Measurements from ENCODE around the gene KRTAP5-11.
"Not testable (repeated sequence)": the region's sequence is repeated elsewhere in the genome, so short reads cannot be mapped to it uniquely, and the experiment has no call there.

KRTAP5-11 gene

GRCh38 chr11:71537537-71537936 is 45.1 kb downstream of the KRTAP5-11 start:
- Histone ChIP-seq H3K9ac (ENCODE audit: low read length) (no peak overlapping the region), H3K4me1 (ENCODE audit: control insufficient read depth, low read depth, low read length) (no peaks in the 10 kb centered on the region), H3K4me3 (ENCODE audit: low read length) (no peak overlapping the region), H3K27ac (ENCODE audit: low read length) (no peak overlapping the region), H3K36me3 (ENCODE audit: control insufficient read depth, low read depth, low read length) (no peaks in the 10 kb centered on the region), H3K9me3 (ENCODE audit: control insufficient read depth, low read depth, low read length) (no peaks in the 10 kb centered on the region), H3K27me3 (ENCODE audit: control insufficient read depth, insufficient read depth, low read length) (no peaks in the 10 kb centered on the region)

GRCh38 chr11:71535825-71536224 is 46.9 kb downstream of the KRTAP5-11 start:
- Histone ChIP-seq H3K36me3 (ENCODE audit: control insufficient read depth, low read depth, low read length) (no peaks in the 10 kb centered on the region), H3K4me1 (ENCODE audit: control insufficient read depth, low read depth, low read length) (no peaks in the 10 kb centered on the region), H3K9ac (ENCODE audit: low read length) (no peak overlapping the region), H3K9me3 (ENCODE audit: control insufficient read depth, low read depth, low read length) (no peaks in the 10 kb centered on the region), H3K27me3 (ENCODE audit: control insufficient read depth, insufficient read depth, low read length) (no peaks in the 10 kb centered on the region), H3K4me3 (ENCODE audit: low read length) (no peak overlapping the region), H3K27ac (ENCODE audit: low read length) (no peak overlapping the region)

- H3K27me3 ChIP-seq (ENCODE audit: control insufficient read depth, insufficient read depth, low read length); H3K9me3 ChIP-seq (ENCODE audit: control insufficient read depth, low read depth, low read length); H3K36me3 ChIP-seq (ENCODE audit: control insufficient read depth, low read depth, low read length); H3K4me1 ChIP-seq (ENCODE audit: control insufficient read depth, low read depth, low read length); H3K27ac ChIP-seq (ENCODE audit: low read length); H3K9ac ChIP-seq (ENCODE audit: low read length); H3K4me3 ChIP-seq (ENCODE audit: low read length): not testable (repeated sequence)
These were observed 47.7 kb downstream of the KRTAP5-11 start for GRCh38 chr11:71534711-71535608.

GRCh38 chr11:71532036-71532610 is 50.6 kb downstream of the KRTAP5-11 start:
- H3K27me3 ChIP-seq (ENCODE audit: control insufficient read depth, insufficient read depth, low read length), result no peaks in the 10 kb centered on the region
- no peak overlapping the region for H3K4me3 ChIP-seq (ENCODE audit: low read length)
- H3K27ac ChIP-seq (ENCODE audit: low read length), result no peak overlapping the region
- no peaks in the 10 kb centered on the region for H3K4me1 ChIP-seq (ENCODE audit: control insufficient read depth, low read depth, low read length)
- no peak overlapping the region for H3K9ac ChIP-seq (ENCODE audit: low read length)
- H3K9me3 ChIP-seq (ENCODE audit: control insufficient read depth, low read depth, low read length), result no peaks in the 10 kb centered on the region
- no peaks in the 10 kb centered on the region for H3K36me3 ChIP-seq (ENCODE audit: control insufficient read depth, low read depth, low read length)

Data from iPS-18a (cell line).